T-helper 1 cell treated with Interleukin-12 subunit alpha and Interleukin-12 subunit beta and Interleukin-4 antibody, amounts not matched to agents 30 μg/mL and 1 μg/mL, for 36 hours (primary cell): ENCODE results near the gene DEPDC1.
A peak's percentile ranks its signal among the peaks of the same experiment; 100 is the strongest.

Experiments
- H3K27ac Mint-ChIP-seq: one replicate; pipeline ENCODE4 v1.8.0; 2021; ENCODE audit warnings: mild to moderate bottlenecking, mixed read lengths
- H3K27me3 Mint-ChIP-seq: one replicate; pipeline ENCODE4 v1.8.0; 2021; ENCODE audit warnings: low read depth, mixed read lengths
- H3K36me3 Mint-ChIP-seq: one replicate; pipeline ENCODE4 v1.8.0; 2021; ENCODE audit warnings: low read depth, mixed read lengths
- H3K4me1 Mint-ChIP-seq: one replicate; pipeline ENCODE4 v1.8.0; 2021; ENCODE audit warnings: low read depth, mixed read lengths
- H3K4me3 Mint-ChIP-seq: one replicate; pipeline ENCODE4 v1.8.0; 2021; ENCODE audit warnings: mild to moderate bottlenecking, moderate library complexity, mixed read lengths
- H3K9me3 Mint-ChIP-seq: one replicate; pipeline ENCODE4 v1.8.0; 2021; ENCODE audit warnings: mixed read lengths

Gene DEPDC1, protein sequence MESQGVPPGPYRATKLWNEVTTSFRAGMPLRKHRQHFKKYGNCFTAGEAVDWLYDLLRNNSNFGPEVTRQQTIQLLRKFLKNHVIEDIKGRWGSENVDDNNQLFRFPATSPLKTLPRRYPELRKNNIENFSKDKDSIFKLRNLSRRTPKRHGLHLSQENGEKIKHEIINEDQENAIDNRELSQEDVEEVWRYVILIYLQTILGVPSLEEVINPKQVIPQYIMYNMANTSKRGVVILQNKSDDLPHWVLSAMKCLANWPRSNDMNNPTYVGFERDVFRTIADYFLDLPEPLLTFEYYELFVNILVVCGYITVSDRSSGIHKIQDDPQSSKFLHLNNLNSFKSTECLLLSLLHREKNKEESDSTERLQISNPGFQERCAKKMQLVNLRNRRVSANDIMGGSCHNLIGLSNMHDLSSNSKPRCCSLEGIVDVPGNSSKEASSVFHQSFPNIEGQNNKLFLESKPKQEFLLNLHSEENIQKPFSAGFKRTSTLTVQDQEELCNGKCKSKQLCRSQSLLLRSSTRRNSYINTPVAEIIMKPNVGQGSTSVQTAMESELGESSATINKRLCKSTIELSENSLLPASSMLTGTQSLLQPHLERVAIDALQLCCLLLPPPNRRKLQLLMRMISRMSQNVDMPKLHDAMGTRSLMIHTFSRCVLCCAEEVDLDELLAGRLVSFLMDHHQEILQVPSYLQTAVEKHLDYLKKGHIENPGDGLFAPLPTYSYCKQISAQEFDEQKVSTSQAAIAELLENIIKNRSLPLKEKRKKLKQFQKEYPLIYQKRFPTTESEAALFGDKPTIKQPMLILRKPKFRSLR

DNA sequence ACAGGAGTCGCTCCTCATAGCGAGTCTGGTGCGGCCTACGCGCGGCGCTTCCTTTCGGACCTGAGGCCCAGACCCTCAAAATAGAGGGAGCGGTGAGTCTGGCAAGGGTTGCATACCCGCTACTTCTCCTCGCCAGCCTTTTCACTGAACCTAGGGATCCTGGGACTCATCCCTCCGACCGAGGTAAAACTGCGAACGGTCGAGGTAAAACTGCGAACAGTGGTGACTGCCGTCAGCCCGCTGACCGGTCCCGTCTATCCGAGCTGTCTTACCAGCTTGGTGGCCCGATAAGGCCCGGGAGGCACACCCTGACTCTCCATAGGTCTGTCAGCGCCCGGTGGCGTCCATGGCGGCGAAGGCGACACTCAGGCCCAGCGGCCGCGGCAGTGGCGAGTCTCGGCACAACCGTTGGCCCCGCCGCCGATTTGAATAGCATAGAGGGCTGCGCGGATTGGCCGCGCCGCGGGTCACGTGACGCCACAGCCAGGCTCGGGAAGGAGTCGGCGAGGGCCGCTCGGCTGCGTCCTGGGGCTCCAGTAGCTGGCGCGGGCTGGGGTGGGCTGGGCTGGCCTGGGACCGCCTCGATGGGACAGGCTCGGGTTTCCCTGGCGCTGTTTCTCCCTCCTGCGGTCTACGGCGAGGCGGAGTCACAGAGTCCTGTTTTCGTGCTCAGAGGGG, at the start of gene DEPDC1:
Gene DEPDC1, minus strand, starts transcription at position 403 of the 678 bp plus-strand sequence. Its CDS starts 83 bp downstream, at position 320.
- H3K9me3 Mint-ChIP-seq = no peaks in the 10 kb centered on the region
- H3K4me3 Mint-ChIP-seq = peak within 1 kb of the TSS; percentile 90
- H3K36me3 Mint-ChIP-seq = peaks cover 7% of the 10 kb centered on the region
- peaks cover 26% of the 10 kb centered on the region for H3K4me1 Mint-ChIP-seq
- H3K27ac Mint-ChIP-seq = peak within 1 kb of the TSS; percentile 80
- H3K27me3 Mint-ChIP-seq = peaks cover 37% of the 10 kb centered on the region

DNA sequence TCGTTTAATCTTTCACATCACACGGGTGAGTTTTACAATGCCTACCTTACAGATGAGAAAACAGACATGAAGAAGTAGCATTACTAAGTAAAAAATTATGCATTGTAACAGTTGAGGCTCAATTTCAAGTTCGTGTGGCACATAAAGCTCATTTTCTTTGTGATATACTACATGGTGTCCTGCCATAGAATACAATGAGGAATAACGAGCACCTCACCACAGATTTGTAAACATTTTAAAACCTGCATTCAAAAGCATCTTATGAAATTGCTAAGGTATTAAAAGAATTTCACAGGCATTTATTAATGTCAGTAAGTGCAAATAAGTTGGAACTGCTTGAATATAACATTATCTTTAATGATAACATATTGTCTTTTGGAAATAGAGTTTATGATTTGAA, 47.8 kb upstream of the DEPDC1 start:
- Mint-ChIP-seq H3K27ac (no peak overlapping the region), H3K27me3 (no peaks in the 10 kb centered on the region), H3K4me3 (no peak overlapping the region), H3K9me3 (peaks cover 2% of the 10 kb centered on the region), H3K4me1 (no peaks in the 10 kb centered on the region), H3K36me3 (no peaks in the 10 kb centered on the region)

DNA sequence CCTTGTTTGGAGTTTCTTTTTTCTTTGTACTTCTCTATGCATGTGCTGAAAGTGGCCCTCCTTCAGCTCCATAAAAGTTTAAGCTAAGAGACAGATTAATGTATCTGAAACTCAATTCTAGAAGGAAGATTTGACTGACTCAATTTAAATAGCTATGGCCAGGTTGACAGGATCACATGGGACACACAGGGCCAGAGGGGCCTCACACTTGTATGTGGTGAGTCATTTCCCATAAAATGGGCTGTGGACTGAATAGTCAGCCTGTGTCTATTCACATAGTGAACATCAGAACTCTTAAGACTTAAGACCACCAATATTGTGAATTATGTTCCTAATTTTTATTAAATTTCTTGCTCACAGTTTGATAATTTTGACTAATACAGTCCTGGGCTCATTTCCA, 45.7 kb upstream of the DEPDC1 start:
- no peaks in the 10 kb centered on the region for H3K9me3 Mint-ChIP-seq
- no peak overlapping the region for H3K27ac Mint-ChIP-seq
- H3K36me3 Mint-ChIP-seq = no peaks in the 10 kb centered on the region
- no peak overlapping the region for H3K4me3 Mint-ChIP-seq
- H3K4me1 Mint-ChIP-seq = no peaks in the 10 kb centered on the region
- H3K27me3 Mint-ChIP-seq = no peaks in the 10 kb centered on the region

DNA sequence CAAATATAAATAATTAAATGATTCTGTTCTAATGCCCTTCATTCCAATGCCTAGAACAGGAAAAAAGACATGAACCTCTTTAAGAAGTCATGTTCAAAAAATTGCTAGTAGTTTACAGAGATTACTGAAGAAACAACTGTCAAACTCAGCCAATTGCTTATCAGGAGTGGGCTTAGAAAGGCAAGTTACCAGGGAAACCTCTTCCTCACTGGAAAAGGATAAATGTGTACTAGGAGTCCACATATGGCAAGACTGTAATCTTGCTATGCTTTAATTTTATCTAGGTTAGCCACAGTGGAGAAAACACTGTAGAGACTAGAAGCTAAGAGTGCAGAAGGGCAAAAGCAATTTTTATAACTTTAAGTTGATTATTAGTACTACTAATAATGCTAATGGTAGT, 42.1 kb upstream of the DEPDC1 start:
- Mint-ChIP-seq H3K4me3 (no peak overlapping the region), H3K4me1 (no peaks in the 10 kb centered on the region), H3K36me3 (no peaks in the 10 kb centered on the region), H3K27me3 (no peaks in the 10 kb centered on the region), H3K9me3 (no peaks in the 10 kb centered on the region), H3K27ac (no peak overlapping the region)

DNA sequence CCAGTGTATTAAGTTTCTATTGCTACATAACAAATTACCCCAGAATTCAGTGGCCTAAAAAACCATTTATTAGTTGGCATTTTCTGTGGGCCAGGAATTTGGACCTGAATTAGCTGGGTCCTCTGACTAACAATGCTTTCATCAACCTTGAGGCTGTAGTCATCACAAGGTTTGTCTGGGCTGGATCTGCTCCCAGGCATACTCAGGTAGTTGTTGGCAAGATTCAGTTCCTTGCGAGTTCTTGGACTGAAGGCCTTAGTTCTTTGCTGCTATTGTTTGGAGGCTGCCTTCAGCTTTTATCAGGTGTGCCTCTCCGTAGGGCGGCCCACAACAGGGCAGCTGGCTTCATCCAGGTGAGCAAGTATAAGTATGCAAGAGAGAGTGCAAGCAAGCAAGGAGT, 31.4 kb upstream of the DEPDC1 start:
- Mint-ChIP-seq H3K4me3 (no peak overlapping the region), H3K9me3 (no peaks in the 10 kb centered on the region), H3K27me3 (no peaks in the 10 kb centered on the region), H3K27ac (no peak overlapping the region), H3K4me1 (no peaks in the 10 kb centered on the region), H3K36me3 (no peaks in the 10 kb centered on the region)

DNA sequence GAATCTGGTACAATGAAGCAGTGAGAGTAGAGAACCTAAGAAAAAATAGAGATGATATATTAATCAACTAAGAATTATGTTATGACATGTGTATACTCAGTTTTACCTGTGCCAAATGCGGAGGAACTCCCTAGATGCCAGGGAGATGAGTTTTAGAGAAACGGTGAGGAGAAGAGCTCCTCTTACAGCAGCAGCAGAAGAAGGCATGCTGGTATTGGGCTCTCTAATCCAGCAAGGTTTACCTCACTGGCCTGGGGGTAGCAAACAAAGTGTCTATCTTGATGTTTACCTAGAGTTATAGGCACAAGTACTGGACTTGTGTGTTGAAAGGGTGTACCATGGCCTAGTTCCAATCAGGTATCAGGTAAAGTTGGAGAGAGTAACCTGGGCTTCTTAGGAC, 28.9 kb upstream of the DEPDC1 start:
- Mint-ChIP-seq H3K36me3 (no peaks in the 10 kb centered on the region), H3K4me1 (no peaks in the 10 kb centered on the region), H3K4me3 (no peak overlapping the region), H3K9me3 (no peaks in the 10 kb centered on the region), H3K27ac (no peak overlapping the region), H3K27me3 (no peaks in the 10 kb centered on the region)

DNA sequence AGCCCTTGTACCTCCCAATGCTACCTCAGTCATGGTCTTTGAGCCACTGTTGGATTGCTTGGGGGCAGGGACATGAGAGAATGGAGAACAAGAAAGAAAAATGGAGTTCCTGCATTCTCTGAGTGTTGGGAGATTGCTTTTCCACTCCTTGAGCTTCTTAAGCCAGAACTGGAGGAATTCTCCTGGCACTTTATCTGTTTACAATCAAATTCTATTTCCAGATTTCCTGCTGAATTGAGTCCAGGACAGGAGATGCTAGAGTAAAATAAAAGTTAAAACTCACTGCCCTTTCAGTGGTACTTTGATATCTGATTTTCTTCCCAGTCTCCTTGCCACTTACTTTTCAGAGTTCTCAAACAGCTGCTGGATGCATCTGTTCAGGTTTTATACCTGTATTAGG, 24.4 kb upstream of the DEPDC1 start:
- no peaks in the 10 kb centered on the region for H3K27me3 Mint-ChIP-seq
- H3K4me1 Mint-ChIP-seq = no peaks in the 10 kb centered on the region
- no peaks in the 10 kb centered on the region for H3K36me3 Mint-ChIP-seq
- H3K4me3 Mint-ChIP-seq = no peak overlapping the region
- no peak overlapping the region for H3K27ac Mint-ChIP-seq
- H3K9me3 Mint-ChIP-seq = no peaks in the 10 kb centered on the region

DNA sequence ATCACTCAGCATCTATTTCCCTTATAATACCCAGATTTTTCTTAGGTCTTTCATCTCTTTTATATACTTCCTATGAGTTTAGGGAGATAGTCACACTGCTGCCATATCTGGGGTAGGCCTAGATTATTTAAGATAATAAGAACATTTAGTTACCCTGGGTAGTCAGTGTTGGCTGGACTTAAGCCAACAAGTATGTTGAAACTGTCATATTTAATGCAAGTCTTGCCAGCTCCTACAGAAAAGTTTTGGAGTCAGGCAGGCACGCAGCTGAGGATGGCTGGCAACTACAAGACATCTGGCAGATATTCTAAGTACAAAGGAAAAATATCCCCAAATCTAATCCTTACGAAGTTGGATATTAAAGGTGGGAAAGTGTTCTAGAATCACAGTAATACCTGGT, 19.2 kb upstream of the DEPDC1 start:
- H3K27ac Mint-ChIP-seq = no peak overlapping the region
- no peak overlapping the region for H3K4me3 Mint-ChIP-seq
- H3K27me3 Mint-ChIP-seq = peaks cover 11% of the 10 kb centered on the region
- peaks cover 3% of the 10 kb centered on the region for H3K9me3 Mint-ChIP-seq
- peaks cover 2% of the 10 kb centered on the region for H3K36me3 Mint-ChIP-seq
- H3K4me1 Mint-ChIP-seq = no peaks in the 10 kb centered on the region

DNA sequence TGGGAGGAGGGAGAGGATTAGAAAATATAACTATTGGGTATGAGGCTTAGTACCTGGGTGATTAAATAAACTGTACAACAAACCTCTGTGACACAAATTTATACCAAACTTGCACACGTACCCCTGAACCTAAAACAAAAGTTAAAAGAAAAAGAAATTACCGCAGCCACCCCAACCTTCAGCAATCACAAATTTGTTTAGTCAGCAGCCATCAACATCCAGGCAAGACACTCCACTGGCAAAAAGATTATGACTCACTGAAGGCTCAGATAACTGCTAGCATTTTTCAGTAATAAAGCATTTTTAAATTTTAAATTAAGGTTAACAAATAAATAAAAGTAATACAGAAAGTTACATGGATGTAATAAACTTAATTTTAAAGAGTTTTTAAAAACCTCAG, 14.4 kb upstream of the DEPDC1 start:
- Mint-ChIP-seq H3K36me3 (peaks cover 2% of the 10 kb centered on the region), H3K4me3 (no peak overlapping the region), H3K27ac (no peak overlapping the region)

DNA sequence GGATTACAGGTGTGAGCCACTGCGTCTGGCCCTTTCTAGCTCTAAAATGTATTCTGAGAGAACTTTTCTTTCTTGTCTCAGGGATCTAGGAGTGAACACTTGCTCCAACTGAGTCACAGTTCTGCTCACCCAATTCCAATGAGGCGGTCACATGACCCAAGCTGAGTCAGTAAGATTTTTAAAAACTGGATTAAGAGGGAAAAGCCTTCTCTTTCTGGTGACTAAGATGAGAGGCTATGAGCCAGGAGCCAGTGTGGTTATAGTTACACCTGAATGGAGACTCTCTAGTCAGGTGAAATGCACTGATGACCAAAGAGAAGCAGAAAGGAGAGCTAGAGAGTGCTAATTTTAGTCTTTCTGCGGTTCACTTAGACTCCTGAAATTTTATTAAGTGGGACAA, 9.5 kb upstream of the DEPDC1 start:
- peaks cover 5% of the 10 kb centered on the region for H3K27me3 Mint-ChIP-seq
- H3K9me3 Mint-ChIP-seq = no peaks in the 10 kb centered on the region
- no peaks in the 10 kb centered on the region for H3K36me3 Mint-ChIP-seq
- no peaks in the 10 kb centered on the region for H3K4me1 Mint-ChIP-seq
- no peak overlapping the region for H3K4me3 Mint-ChIP-seq
- no peak overlapping the region for H3K27ac Mint-ChIP-seq

More for the DNA sequence above, 14.4 kb upstream of the DEPDC1 start:
- Mint-ChIP-seq H3K4me1 (no peaks in the 10 kb centered on the region), H3K9me3 (peaks cover 3% of the 10 kb centered on the region), H3K27me3 (peaks cover 11% of the 10 kb centered on the region)

DNA sequence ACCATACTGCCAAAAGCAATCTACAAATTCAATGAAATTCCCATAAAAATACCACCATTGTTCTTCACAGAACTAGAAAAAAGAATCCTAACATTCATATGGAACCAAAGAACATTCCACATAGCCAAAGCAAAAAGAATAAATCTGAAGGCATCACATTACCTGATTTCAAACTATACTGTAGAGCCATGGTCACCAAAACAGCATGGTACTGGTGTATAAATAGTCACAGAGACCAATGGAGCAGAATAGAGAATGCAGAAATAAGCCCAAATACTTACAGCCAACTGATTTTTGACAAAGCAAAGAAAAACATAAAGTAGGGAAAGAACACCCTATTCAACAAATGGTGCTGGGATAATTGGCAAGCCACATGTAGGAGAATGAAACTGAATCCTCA, 6.2 kb upstream of the DEPDC1 start:
- Mint-ChIP-seq H3K4me3 (no peak overlapping the region), H3K4me1 (peaks cover 2% of the 10 kb centered on the region), H3K27ac (no peak overlapping the region), H3K27me3 (peaks cover 31% of the 10 kb centered on the region), H3K9me3 (no peaks in the 10 kb centered on the region), H3K36me3 (peaks cover 2% of the 10 kb centered on the region)

DNA sequence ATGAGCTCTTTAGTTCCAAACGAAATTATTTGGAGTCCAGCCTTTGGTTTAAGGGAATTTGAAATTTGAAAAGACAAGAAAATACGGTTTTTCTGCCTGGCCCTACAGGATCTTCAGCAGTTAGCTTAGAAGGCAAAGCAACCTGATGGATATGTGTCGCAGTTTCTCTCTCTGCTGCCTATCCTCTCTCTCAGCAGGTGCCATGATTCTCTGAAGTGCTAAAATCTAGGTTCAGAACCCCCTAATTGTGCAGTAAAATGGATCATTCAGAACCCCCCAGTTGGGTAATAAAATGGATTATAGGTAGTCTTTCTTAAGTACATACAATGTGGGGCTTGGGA, 446 bp upstream of the DEPDC1 start:
- Mint-ChIP-seq H3K4me1 (peaks cover 26% of the 10 kb centered on the region), H3K27ac (no peak overlapping the region), H3K27me3 (peaks cover 38% of the 10 kb centered on the region), H3K36me3 (peaks cover 7% of the 10 kb centered on the region), H3K4me3 (peak overlapping the region; percentile 90), H3K9me3 (no peaks in the 10 kb centered on the region)

DNA sequence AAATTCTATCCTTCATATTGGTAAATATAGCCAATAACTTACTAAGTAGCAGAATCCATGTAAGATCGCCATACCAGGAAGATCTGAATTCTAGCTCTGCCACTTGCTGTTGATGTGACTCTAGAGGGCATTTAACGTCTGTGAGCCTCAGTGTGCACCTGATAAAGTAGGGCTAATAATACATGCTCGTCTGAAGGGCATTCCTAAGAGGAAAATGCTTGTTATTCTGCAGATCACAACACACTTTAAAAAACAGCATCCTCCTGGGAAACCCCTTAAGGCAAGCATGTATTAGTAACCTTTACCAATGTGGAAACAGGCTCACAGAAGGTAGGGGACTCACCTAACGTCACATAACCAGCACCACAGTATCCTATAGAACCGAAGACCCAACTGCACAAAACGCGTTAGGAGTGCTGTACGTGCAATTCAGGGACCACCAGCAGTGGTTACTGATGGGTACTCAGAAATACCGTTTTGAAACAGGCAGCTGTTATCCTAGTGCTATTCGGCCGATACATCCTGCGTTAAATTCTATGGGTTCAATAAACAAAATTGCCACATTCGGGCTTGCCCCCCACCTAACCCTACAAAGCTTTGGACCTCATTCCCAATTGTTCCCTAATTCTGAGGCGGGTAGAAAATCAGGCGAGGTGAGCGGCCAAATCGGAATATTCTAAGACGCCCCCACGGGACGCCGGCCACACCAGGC, 758 bp downstream of the DEPDC1 start:
- H3K36me3 Mint-ChIP-seq = peaks cover 8% of the 10 kb centered on the region
- peaks cover 28% of the 10 kb centered on the region for H3K4me1 Mint-ChIP-seq
- no peaks in the 10 kb centered on the region for H3K9me3 Mint-ChIP-seq
- H3K4me3 Mint-ChIP-seq = peak overlapping the region; percentile 90
- peaks cover 31% of the 10 kb centered on the region for H3K27me3 Mint-ChIP-seq
- peak overlapping the region; percentile 80 for H3K27ac Mint-ChIP-seq

DNA sequence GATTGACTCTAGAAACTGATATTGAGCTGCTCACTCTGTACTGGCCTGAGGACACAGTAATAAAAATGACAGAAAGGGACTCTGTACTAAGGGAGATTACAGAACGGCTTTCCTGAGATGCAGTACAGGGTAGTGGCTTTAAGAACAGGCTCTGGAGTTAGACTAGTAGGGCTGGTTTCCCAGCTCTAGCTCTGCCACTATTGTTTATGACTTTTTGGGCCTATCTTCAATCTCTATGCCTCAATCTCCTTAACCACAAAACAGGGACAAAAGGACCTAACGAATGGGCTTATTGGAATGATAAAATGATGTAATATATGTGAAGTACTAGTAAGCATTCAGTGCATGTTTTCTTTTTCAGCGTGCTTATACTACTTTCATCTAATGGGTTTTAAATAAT, 1.4 kb downstream of the DEPDC1 start:
- Mint-ChIP-seq H3K4me1 (peaks cover 30% of the 10 kb centered on the region), H3K36me3 (peaks cover 13% of the 10 kb centered on the region), H3K4me3 (peak overlapping the region; percentile 90), H3K27ac (peak overlapping the region; percentile 80), H3K9me3 (no peaks in the 10 kb centered on the region), H3K27me3 (peaks cover 27% of the 10 kb centered on the region)
